NCI-H1417 treated with DMSO at 0.1 percent for 48 hours (cell line): ENCODE data around the gene ZC3H18.

ENCODE experiments used
- DNase-seq: peaks from one replicate; lab custom pipeline; 2025; lab: John Stamatoyannopoulos, UW

ZC3H18 gene

DNA sequence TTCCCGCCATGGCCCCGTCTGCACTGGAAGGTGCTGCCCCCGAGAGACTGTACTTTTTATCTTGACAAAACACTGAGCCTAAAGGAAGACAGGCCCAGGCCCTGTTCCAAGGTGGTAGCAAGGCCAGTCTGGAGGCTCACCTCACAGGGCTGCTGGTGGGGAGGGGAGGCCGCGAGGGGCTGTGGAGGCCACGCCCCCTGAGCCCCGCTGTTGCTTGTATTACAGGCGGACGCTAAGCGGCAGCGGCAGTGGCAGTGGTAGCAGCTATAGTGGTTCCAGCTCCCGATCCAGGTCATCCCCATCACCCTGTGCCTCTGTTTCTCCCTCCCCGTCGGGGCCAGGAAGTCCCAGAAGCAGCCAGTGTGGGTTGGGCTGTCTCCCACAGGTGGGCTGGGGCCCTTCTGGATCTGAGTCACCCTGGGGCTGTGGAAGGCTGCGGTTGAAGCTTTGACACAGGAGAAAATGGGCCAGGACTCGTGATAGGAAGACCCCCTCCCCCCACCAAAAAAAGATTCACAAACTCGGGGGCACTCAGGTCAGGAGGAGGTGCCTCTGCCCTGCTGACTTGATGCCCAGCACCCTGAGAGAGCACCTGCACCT is 54.9 kb downstream of the ZC3H18 start:
- no peak for DNase-seq

DNA sequence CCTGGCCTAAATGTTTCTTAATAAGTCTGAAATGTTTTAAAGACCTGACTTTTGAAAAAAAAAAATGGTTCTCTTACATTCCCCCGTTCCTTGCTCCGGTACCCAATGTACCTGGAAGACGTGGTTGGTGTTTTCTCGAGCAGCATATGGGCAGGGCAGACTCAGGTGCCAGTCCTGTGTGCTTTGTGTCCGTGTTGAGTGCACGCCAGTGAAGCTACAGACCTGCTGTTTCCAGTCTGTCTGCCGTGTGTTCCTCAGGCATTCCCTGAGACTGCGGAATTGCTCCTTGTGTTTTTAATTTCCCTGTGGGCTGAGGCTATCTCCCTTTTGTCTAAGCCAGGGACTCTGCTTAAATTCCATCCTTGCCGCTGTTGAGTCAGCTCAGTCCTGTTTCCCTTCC is 56.4 kb downstream of the ZC3H18 start:
- no peak for DNase-seq

DNA sequence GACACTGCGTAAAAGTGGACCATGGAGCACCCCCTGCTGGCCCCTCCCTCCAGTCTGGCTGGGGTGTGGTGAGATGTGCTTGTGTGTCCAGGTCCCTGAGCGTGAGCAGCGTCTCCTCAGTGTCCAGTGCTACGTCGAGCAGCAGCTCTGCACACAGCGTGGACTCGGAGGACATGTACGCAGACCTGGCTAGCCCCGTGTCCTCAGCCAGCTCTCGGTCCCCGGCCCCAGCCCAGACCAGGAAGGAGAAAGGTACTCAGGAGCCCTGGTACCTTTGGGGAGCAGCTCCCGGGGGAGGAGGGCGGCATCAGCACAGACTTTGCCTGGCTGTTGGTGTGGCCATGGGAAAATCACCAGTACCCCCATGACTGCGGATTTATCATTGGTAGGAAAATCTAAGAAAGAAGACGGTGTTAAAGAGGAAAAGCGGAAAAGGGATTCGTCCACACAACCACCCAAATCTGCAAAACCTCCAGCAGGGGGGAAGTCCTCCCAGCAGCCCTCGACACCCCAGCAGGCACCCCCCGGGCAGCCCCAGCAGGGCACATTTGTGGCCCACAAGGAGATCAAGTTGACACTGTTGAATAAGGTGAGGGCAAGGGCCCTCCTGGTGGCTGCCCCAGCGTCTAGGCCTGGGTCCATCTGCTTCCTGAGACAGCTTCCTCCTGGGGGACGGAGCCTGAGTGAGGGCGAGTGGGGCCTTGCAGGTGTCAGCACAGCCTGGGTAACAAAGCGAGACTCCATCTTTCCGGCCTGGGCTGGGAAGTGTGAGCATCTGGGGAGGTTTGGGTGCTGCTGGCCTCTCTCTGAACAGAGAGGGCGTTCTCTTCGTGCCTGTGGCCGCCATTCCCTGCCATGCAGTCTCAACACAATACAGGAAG is 57.6 kb downstream of the ZC3H18 start:
- no peak for DNase-seq

DNA sequence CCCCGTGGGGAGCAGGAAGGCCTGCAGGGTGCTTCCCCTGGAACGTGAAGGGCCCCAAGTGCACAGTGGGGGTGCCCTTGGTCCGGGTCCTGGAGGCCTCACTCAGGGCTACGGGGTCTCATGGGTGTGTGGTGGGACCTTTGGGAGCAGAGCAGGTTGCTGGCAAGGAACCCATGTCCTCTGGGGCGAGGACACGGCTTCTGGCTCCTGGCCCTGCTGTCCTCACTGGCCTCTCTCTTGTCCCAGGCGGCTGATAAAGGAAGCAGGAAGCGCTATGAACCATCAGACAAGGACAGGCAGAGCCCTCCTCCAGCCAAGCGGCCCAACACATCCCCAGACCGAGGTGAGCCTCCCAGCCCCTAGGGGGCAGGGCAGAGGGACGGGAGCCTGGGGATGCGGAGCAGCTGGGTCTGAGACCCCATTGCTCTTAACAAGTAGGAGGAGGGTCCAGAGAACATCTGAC is 58.3 kb downstream of the ZC3H18 start:
- DNase-seq = no peak

DNA sequence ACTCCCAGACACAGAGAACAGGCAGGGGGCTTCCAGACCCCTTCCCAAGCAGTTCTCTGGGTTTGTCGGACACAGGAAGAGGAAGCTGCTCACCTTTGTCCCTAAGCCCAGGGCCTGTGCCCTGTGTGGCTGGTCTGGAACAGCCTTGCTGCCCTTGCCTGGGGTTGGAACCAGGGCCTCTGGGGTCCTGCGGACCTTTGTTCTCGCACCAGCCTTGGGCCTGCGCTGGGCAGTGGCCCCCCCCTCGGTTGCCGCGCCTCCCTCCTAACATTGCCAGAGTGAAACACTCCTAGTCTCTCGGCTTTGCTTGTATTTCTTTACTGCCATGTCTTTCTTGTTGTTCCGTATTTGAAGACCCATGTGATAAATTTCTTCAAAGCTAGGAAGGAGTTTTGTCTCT is 59.6 kb downstream of the ZC3H18 start:
- DNase-seq = no peak

DNA sequence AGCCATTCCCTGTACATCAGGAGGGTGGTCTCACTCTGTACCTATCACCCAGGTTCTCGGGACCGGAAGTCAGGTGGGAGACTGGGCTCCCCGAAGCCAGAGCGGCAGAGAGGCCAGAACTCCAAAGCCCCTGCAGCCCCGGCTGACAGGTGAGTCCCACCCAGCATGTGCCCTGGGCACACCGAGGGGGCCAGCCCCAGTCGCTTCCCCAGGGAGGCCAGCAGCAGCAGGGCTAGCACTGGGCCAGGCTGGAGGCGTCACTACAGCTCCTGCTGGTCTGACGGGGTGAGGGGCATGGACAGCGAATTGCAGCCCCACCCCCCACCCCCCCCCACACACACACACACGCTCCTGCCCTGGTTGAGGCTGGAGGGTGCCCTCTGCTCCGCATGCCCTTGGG is 60.2 kb downstream of the ZC3H18 start:
- DNase-seq = no peak

DNA sequence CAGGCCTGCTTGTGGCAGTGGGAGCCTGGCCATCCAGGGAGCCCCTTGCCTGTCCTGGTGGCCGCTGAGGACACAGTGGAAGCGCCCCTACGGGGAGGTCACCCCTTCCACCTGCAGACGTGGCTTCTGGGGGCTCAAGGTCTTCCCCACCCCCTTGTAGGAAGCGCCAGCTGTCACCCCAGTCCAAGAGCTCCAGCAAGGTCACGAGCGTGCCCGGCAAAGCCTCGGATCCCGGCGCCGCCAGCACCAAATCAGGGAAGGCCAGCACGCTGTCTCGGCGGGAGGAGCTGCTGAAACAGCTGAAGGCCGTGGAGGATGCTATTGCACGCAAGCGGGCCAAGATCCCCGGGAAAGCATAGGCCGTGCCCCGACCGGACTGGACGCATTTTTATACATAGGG is 60.7 kb downstream of the ZC3H18 start:
- no peak for DNase-seq

DNA sequence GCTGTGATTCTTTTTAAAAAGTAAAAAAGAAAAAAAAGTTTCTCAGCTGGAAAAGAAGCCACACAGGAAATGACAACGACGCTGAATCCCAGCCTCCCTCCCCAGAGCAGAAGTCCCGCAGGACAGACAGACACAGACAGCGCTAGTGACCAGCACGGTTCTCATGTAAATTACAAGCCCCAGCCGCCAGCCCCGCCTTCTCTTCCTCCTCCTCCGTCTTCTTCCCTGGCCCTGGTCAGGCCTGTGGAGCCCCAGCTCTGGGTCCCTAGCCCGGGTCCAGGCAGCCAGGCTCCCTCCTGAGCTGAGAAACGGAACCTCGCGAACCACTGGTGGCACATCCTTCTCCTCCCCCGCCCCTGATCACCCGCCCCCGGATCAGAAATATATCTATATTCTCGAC is 61.2 kb downstream of the ZC3H18 start:
- no peak for DNase-seq

DNA sequence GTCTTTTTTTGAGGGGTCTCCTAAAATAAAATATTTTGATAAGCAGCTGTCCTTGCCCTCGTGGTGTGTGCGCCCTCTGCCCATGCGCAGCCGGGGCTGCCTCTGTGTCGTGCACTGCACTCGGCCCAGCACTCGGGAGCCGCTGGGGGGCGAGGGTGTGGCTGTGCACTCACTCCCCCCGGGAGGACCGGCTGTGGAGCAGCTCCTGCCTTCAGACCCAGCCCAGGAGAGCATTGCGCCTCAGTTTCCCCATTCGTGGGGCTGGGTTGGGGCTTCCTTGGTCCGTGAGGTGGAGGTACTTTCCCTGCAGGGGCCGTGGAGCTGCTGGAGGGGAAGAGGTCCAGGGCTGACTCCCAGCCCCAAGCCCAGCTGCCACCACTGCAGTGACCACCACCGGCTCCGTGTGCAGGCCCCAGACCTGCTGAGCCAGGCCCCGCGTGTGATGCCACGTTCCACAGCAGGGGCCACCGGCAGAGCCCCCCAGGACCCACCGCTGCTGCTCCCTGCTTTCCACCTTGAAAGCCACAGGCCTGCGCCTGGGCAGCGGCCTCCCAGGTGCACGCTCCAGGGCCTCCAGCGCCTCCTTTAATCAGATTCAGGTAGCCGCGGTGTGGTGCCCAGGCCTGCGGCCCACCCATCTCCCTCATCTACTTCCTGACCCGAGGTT is 61.9 kb downstream of the ZC3H18 start:
- no peak for DNase-seq

DNA sequence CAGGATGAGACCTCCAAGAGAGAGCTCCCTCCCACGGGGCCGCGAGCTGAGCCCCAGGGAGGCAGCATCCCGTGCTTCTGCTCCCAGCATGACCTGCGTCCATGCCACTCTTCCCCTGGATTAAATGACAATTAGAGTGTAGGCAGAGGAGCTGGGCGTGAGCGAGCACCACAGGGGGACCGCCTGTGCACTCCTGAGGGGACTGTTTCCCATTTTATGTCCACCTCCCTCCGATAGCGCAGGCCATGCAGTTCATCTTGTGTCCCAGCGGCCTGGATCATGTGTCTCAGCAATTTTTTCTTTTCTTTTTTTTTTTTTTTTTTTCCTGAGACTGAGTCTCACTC is 62.4 kb downstream of the ZC3H18 start:
- DNase-seq = no peak

DNA sequence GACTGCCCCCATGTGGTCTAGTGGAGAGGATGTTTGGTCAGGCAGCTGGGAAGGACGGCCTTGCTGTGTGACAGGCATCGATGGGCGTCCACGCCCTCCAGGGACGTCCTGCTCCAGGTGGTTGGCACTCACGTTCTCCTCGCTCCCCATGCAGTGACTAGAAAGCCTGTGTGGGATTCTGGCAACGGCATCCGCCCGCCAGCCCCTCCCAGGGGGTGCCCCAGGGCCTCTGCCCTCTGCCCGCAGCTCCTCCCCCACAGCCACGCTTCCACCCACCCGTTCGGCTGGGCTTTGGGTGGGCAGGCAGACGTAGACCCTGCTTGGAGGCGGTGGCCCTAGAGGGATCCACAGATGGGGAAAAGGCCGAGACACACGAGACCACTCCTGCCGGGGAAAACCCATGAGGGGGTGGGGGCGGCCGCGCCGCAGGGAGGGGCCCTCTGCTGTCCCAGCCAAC is 63.5 kb downstream of the ZC3H18 start:
- no peak for DNase-seq

DNA sequence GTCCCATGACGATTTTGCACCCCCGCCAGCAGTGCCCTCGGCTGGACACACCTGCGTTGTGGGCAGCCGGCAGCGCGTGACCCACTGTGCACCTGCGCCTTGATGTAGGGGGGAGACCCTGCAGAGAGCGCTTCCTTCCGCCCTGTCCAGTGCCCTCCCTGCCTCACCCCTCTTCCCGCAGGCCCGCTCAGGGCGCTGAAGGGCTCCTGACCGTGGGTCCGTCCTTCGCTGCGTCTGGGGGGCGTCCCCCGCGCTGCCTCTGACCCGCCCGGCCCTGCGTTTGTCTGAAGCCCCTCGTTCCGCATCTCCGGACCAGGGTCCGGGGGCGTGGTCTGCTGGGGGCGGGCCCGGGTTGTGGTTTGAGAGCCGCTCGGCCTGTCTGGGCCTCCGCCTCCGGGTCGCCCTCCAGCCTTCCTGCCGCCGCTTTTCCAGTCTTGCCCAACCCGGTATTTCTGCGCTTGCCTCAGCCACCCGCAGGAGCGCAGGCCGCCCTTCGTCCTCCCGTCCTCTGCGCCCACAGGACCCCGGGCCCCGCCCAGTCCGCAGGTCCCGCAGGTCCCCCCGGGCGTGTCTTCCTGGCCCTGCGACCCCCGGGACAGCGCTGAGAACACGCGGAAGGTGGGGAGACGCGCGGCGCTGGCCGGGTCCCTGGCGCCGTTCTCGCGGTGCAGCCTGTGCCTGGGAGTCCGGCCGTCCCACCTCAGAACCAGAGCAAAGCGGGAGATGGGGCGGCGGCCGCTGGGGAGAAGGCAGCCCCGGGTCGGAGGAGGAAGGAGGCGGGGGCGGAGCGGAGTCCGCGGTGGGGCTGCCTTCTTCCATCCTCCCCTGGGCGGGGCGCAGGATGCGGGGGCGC is 64.2 kb downstream of the ZC3H18 start:
- DNase-seq = no peak

DNA sequence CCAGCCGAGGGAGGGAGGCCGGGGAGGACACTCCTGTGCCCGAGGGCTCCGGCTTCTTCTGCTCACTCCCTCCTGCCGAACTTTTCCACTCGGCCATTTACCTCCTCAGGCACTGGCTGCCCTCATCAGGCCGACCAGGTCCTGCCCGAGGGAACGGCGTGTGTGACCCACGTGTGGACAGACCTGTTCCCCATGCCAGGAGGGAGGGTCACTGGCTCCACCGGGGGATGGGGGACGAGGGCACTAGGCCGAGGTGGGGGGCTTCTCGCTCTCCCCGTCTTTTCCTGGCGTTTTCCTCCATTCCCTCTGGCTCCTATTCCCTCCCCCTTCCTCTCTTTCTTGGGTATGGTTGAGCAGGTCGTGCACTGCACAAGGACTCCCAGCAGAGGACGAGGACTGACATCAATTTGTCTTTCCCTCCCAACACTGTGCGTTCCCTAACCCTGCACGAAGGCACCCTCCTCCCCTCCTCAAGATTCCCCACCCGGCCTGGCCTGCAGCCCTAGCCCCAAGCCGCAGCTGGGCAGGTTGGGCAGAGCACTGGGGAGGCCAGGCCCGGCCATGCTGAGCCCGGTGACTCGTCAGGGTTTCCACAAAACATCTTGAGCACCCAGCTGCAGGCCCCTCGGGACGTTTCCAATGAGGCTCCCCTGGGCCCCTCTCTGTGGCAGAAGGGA is 64.9 kb downstream of the ZC3H18 start:
- DNase-seq = no peak

DNA sequence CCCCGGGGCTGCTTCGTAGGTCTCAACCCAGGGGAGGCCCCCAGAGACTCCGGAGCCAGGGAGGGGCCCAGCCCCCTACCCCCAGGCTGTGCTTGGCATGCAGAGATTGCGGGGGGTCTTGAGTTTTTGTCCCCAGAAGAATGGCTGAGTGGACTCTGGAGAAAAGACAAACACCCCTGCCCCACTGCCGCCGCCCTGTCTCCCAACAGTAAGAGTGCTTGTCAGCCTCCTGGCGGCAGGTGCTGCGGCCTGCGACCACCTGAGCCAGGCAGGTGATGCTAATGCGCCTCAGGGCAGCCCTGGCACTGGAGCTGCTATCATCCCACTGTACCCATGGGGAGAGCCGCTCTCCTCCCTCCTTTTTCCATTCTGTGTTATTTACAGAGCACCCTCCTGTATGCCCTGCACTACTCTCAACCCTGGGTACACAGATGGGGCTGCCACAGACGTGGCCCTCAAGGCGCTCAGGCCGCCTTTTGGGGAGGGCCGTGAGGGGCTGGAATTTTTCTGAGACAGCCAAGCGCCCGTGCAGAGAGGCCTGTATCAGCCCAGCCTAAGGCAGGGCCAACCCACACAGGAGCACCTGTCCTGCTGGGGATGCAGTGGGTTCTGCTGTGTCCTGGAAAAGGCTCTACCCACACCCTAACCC is 65.6 kb downstream of the ZC3H18 start:
- DNase-seq = no peak

DNA sequence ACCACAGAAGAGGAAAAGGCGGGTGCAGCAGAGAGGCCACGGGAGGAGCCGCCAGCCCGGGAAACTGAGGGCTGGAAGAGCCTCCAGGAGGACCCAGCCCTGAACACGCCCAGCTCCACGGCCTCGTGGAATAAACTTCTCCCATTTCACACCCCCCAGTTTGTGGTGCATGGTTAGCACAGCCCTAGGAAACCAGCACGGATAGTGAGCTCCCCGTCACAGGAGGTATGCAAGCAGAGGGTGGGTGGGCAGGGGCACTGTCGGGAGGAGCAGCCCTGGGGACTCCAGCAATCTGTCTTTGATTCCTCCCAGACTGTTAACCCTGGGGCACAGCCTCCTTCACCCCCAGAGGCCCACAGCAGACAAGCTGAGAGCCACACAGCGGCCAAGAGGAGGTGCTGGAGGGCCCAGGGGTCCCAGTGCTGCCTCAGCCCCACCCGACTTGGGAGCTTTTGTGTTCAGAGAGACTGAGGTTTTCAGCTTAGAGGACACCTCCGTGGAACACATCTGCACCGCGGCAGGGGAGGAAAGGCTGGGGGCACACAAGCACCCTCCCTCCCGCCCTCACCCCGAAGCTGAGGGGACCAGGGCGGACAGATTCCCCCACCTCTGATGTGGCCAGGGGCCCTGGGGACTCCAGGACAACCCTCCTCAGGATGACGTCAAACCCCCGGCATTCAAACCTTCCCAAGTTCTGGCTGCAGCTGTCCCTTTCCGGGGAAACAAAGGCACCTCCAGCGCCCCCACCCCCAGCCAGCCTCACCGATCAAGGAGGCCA is 66.5 kb downstream of the ZC3H18 start:
- no peak for DNase-seq

DNA sequence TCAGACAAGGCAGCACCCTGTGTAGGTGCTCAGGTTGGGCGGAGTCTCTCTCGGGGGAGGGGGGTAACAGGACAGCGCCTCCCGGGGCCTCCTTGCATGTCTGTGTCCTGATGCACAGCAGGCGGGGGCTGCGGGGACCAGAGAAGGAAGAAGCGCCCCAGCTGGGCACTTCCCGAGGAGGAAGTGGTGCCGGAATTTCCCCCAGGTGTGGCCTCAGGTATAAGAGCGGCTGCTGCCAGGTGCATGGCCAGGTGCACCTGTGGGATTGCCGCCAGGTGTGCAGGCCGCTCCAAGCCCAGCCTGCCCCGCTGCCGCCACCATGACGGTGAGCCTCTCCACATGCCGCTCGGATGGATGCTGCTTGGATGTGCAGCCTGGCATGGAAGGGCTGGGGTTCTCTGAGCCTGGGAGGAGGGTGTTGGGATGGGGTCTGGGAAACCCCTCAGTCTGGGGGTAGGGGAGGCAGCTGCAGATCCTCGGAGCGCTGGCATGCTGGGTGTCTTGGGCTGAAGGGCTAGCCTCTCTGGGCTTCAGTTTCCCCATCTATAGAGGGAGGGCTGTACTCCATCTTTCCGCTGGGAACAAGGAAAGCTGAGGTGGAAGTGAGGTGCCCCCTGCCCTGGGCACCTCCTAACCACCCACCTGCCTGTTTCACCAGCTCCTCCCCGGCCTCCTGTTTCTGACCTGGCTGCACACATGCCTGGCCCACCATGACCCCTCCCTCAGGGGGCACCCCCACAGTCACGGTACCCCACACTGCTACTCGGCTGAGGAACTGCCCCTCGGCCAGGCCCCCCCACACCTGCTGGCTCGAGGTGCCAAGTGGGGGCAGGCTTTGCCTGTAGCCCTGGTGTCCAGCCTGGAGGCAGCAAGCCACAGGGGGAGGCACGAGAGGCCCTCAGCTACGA is 68.4 kb downstream of the ZC3H18 start, which contains the start of gene IL17C:
Gene IL17C (plus strand): TSS at position 250 of the 908 bp plus-strand sequence. CDS start 70 bp downstream, at position 320.
- DNase-seq = no peak

DNA sequence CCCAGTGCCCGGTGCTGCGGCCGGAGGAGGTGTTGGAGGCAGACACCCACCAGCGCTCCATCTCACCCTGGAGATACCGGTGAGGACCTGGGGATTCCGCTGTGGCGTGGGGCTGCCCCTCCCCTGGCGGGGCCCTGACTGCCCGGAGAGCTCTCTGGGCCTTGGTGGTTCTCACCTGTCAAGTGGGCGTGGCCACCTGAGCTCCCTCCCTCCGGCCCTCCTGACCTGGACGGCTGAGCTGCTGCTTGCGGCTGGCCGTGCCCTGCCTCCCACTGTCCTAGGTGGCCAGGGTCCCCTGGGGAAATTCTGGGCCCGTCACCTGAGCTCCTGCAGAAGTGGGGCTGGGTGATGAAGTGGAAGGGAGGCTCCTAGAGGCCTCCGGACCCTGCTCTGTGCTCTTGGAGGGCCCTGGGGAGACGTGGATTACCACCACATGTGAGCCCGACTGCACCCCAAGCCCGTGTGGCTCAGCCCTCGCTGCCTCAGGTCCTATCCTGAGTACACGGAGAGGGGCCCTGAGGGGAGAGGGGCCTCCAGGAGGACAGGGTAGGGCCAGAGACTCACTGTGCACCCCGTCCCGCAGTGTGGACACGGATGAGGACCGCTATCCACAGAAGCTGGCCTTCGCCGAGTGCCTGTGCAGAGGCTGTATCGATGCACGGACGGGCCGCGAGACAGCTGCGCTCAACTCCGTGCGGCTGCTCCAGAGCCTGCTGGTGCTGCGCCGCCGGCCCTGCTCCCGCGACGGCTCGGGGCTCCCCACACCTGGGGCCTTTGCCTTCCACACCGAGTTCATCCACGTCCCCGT is 69.2 kb downstream of the ZC3H18 start:
- no peak for DNase-seq

DNA sequence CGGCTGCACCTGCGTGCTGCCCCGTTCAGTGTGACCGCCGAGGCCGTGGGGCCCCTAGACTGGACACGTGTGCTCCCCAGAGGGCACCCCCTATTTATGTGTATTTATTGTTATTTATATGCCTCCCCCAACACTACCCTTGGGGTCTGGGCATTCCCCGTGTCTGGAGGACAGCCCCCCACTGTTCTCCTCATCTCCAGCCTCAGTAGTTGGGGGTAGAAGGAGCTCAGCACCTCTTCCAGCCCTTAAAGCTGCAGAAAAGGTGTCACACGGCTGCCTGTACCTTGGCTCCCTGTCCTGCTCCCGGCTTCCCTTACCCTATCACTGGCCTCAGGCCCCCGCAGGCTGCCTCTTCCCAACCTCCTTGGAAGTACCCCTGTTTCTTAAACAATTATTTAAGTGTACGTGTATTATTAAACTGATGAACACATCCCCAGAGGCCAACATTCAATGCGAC is 69.9 kb downstream of the ZC3H18 start:
- no peak for DNase-seq
